Posterior vena cava (tissue), 2 donors: Measurements from ENCODE around the gene SLC9A9. TPM values are rescaled to one million over a fixed set of nuclear protein-coding genes. Genes with fewer than 3 reads are reported as not detected.
A peak's percentile ranks its signal among the peaks of the same experiment; 100 is the strongest.
"Not testable (repeated sequence)": the region's sequence is repeated elsewhere in the genome, so short reads cannot be mapped to it uniquely, and the experiment has no call there.

Experiments
- DNase-seq: peaks from one replicate; pipeline ENCODE4 v3.0.0-alpha.2; 2020; ENCODE audit warnings: low spot score
- intact Hi-C, 2 donors: fragments of 100-400 bp; cut with DNase I; formaldehyde crosslinking; loops; one replicate each; pipeline versions ENCODE4 v1.14.1 to v1.14.2; 2022 to 2023
- total RNA-seq, 2 donors: library from RNA; stranded (reverse); fragmentation: NEBNext Ultra II Directional; extraction: Animal tissue kit (Norgen Biotek cat#: 25700); gene quantifications; one replicate each; pipeline ENCODE4 v1.2.1, GENCODE V29; 2021
- donor health status: DM: yes; HTN: yes; CAD: no.
- donor health status: DM: yes; HTN: yes; CAD: no.

SLC9A9 gene
- total RNA-seq, 2 donors from 2014 or later = 20.5 to 28.8 TPM

DNA sequence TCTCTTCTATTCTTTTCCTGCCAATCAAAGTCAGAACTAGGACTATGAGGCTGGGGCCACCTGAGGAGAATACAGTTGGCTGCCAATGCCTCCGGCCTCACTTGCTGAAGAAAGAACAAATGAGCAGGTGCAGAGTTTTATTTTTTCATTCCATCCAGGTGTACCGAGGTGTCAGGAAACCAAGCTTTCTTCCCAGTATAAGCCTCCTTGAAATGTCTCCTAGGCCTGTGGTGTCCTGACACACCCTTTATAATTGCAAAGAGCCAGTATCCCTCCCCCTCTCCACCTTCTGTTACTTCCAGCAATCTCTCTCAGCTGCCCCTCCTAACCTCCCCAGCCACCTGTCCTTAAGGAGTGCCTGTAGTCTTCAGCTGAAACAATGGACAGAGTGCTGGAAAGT, 127.9 kb downstream of the SLC9A9 start:
- intact Hi-C loops = no loop called here

DNA sequence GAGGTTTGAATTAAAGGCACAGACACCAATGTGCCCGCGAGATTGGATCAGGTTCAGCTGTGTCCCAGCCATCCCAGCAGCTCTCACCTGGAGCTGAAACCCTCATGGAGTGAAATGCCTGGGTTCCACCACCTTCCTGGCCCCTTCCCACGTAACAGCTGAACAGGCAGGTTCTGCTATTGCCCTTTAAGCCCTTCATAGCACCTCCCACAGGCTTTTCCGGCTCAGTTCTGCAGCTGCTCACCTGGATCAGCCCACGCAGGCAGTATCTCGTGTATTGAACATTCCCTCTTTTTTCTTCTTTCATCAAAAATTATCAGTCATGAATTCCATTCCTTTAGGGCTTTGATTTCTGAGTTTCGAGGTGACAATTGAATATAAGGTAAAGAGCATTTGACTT, 129.8 kb downstream of the SLC9A9 start:
- intact Hi-C loops = no loop called here
- no peak for DNase-seq

More for the DNA sequence above, 127.9 kb downstream of the SLC9A9 start:
- no peak for DNase-seq

DNA sequence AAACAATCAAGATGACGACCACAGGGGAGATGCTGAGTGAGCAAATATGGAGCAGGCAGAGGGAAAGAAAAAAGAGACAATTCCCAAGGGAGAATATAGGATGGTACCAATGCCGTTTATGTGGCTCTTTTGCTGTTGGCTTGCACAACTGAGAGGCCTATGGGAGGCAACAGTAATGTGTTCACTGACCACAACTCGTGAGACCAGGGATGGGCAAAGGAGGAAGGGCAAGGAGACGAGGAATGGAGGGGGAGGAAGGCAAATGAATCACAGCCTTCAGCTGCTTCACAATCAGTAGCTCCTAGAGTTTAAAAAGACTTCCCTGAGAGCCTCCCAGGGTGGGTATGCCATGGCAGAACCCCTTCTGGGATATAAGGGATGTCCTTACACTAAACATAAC, 131.5 kb downstream of the SLC9A9 start:
- no peak for DNase-seq
- intact Hi-C loops = no loop called here

- intact Hi-C loops = no loop called here
- DNase-seq = no peak
Observed at GRCh38 chr3:143712522-143712921, 135.7 kb downstream of the SLC9A9 start.

DNA sequence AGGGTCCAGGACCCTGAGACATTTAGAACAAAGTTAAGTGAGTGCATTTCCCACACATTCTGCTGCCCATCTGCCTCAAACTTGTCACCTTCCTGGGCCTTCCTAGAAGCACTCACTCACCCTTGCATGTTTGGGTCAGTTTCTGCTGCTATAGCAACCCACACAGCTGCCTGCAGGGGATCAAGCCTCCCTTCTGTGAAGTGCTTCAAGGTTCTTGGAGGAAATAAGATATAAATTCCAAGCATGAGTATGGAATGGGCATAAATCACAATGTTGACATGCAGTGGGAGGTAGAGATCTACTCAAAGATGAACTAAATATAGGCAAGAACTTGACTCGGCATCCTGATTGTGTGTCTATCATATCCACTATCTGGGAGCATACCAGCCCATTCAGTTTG, 140.4 kb downstream of the SLC9A9 start:
- DNase-seq = no peak
- intact Hi-C loops = no loop called here

DNA sequence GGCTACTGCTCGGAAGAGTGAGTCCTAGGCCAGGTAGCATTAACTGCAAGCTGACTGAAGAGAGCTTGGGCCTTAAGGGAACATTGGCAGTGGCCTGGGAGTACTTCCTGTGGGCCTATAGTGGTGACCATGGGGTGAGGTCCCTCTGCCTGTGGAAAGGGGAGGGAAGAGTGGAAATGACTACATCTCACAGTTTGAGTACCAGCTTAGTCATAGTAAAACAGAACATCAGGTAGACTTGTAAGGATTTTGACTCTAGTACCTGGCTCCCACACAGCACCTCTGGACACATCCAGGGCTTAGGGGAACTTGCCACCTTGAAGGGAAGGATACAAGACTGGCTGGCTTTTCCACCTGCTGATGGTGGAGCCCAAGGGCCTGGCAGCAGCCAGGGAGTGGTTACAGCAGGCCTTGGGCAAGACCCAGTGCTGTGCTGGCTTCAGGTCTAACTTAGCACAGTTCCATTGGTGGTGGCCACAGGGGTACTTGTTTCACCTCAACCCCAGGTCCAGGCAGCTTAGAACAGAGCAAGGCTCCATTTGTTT, 147.8 kb downstream of the SLC9A9 start:
- no peak for DNase-seq
- intact Hi-C loops = no loop called here

DNA sequence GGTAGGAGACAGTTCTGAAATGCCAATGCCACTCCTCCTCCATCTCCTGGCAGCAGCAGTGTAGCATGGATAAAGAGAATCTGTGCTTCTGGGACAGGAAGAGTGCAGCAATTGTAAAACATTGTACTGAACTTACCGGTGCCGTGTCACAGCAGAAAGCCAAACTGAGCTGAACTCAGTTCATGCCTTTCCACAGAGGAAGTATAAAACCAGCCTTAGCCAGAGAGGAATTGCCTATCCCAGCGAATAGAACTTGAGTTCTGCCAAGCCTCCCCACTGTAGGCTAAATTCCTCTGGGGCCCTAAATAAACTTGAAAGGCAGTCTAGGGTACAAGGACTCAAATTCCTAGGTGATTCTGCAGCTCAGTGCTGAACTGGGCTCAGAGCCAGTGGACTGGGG, 148.8 kb downstream of the SLC9A9 start:
- DNase-seq = no peak

DNA sequence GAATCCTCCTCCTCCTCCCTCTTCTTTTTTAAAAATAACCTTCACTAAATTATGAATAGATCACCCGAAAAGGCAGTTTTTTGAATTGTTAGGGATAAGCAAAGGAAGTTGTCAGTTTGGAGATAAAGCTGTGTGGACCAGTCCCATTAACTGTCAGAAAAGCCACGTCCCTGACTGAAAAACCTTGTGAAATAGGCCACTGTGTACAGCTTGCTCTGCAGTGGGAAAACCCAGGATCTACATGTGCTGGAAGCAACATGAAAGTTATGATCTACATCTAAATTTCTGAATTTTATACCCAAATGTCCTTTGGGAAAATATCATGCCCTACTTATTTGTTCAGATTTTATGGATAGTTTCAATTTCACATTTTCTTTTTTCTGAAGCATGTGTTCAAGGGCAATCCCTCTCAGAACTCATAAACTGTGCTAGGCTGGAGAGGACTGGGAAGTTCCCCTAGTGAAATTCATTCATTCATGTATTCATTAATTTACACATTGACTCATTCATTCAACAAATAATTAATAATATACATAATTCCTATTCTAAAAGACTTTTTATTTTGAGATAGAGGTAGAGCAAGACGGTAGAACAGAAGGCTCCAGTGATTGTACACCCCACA, 149.5 kb downstream of the SLC9A9 start:
- intact Hi-C loops = no loop called here
- no peak for DNase-seq

More for the DNA sequence above, 148.8 kb downstream of the SLC9A9 start:
- intact Hi-C loops = no loop called here

DNA sequence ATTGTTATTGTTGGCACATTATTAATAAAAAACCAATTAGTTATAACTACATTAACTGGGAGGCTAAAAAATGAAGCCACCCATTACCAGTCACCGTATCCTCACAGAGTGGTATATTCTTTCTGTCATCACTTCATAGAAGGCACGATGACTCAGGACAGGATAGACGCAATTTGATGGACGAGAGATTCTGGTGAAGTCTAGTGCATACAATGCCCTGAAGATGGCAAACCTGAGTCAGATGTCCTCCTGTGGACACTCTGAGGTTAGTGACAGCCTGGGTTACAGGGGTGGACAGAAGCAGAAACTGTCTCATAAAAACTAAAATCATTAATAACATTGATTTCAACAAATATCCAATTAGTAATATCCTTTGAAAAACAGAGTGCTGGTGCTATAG, 150.3 kb downstream of the SLC9A9 start:
- no peak for DNase-seq

DNA sequence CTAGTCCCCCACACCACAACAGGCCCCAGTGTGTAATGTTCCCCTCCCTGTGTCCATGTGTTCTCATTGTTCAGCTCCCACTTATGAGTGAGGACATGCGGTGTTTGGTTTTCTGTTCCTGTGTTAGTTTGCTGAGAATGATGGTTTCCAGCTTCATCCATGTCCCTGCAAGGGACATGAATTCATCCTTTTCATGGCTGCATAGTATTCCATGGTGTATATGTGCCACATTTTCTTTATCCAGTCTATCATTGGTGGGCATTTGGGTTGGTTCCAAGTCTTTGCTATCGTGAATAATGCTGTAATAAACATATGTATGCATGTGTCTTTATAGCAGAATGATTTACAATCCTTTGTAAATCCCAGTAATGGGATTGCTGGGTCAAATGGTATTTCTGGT, 152.9 kb downstream of the SLC9A9 start:
- DNase-seq, intact Hi-C loops: not testable (repeated sequence)

More for the DNA sequence above, 150.3 kb downstream of the SLC9A9 start:
- intact Hi-C loops = no loop called here

GRCh38 chr3:143693506-143693905, 154.8 kb downstream of the SLC9A9 start:
- DNase-seq = no peak
- intact Hi-C loops = no loop called here

DNA sequence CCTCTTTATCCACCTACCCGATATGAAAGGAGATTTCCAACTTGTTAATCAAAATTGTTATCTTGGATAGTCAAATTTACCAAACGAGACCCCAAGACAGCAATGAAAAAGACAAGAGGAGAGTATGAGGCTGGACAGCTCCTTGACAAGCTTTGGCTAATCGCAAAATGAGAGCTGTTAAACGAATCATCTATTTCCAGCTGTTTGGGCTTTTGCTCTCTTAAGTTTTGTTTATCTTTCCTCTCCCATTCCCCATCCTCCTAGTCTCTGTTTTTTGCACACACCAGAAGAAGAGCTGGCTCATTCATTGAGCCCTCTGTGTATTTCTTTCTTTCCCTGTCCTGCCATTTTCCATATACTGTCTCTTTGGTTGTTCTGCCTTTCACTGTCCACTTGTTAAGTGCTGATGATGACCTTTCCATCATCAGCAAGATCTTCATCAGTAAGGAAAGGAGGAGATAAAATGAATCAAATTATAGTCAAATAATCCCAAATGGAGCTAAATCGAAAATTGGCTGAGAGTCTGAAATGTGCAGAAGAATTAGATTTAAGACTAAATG, 161.6 kb downstream of the SLC9A9 start:
- DNase-seq = no peak
- intact Hi-C loops = no loop called here

GRCh38 chr3:143685491-143685890, 162.8 kb downstream of the SLC9A9 start:
- intact Hi-C loops = no loop called here
- DNase-seq = no peak

- no peak for DNase-seq
- intact Hi-C loops = no loop called here
Observed at GRCh38 chr3:143677430-143677829, 170.8 kb downstream of the SLC9A9 start.

GRCh38 chr3:143676747-143677146, 171.5 kb downstream of the SLC9A9 start:
- intact Hi-C loops = no loop called here
- no peak for DNase-seq

DNA sequence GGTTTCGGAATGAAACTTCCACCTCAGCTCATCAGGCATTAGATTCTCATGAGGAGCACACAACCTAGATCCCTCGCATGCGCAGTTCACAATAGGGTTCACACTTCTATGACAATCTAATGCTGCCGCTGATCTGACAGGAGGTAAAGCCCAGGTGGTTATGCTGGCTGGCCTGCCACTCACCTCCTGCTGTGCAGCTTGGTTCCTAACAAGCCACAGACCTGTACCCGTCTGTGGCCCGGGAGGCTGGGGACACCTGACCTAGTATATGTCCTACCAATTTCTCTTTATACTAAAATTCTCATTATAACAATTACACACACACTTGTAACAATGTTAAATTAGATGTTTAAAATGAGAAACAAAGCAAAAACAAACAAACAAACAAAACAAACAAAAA, 172.2 kb downstream of the SLC9A9 start:
- DNase-seq = no peak
- intact Hi-C loops = no loop called here

DNA sequence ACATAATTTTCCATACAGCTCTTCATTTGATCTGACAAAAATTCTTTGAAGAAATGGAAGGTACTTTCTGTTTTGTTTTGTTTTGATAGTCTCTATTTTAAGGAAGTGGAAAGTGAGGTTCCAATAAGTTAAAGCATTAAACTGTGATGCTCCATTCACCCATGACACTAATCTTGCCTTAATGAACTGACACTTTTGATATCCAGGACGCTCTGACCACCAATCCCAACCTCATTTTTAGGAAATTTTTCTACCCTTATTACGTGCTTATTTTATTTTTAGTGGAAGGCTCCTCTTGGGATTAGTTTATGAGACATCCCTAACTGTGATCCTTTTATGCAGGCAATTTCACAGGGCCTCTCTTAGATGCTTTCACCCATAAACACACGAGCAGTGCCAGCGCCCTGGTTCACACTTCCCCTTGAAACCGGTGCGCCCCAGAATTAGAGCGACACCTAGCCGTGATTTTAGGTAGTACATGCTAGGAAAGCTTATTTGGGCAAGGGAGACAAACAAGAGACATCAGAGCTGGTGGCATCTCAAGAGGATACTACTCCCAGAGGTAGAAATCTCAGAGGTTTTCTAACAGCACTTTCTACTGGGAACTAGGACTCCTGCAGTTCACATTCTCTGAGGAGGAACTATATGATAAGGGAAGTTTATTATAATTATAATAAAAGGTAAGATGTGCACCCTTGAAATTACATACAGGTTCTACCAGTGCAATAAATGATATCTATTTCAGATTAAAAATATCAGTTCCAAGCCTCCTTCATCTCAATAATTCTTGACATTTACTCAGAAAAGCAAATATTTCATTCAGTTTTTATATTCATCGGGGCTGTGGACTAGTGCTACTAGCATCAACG, 173.9 kb downstream of the SLC9A9 start:
- intact Hi-C loops = no loop called here
- peak; percentile 92 for DNase-seq

- intact Hi-C loops = no loop called here
- no peak for DNase-seq
Observed at GRCh38 chr3:143672396-143673165, 175.7 kb downstream of the SLC9A9 start.

- intact Hi-C loops = no loop called here
- no peak for DNase-seq
Observed at GRCh38 chr3:143671626-143672025, 176.6 kb downstream of the SLC9A9 start.
